HepG2 (cell line): ENCODE data around the gene PEMT. TPM values are rescaled to one million over a fixed set of nuclear protein-coding genes. Genes with fewer than 3 reads are reported as not detected.
A peak's percentile ranks its signal among the peaks of the same experiment; 100 is the strongest.

Source experiments
- CBX1 ChIP-seq: IDR thresholded peaks from one replicate; pipeline ENCODE4 v1.6.1; 2016; ENCODE audit warnings: antibody characterized with exemption, low read depth
- ETV5 ChIP-seq: IDR thresholded peaks from 2 replicates; pipeline ENCODE4 v1.6.1; 2018; ENCODE audit warnings: missing biosample characterization, missing genetic modification reagents, inconsistent platforms, borderline replicate concordance
- KDM2A ChIP-seq: sonication (generic); formaldehyde crosslinking; IDR thresholded peaks from 2 replicates; pipeline ENCODE4 v1.4.0; 2020; ENCODE audit warnings: low read depth, missing genetic modification reagents, borderline replicate concordance
- KDM5A ChIP-seq: fragments of 200-600 bp; sonication (generic); IDR thresholded peaks from 2 replicates; pipeline ENCODE4 v1.7.0; 2018; ENCODE audit warnings: antibody characterized with exemption, mild to moderate bottlenecking, low read length, borderline replicate concordance
- KLF9 ChIP-seq: IDR thresholded peaks from 2 replicates; pipeline ENCODE4 v1.6.1; 2016; ENCODE audit warnings: low read depth
- NFATC3 ChIP-seq: sonication (generic); formaldehyde crosslinking; IDR thresholded peaks from 2 replicates; pipeline ENCODE4 v1.5.1; 2020; ENCODE audit warnings: mild to moderate bottlenecking, missing genetic modification reagents
- SRY ChIP-seq: sonication (generic); formaldehyde crosslinking; IDR thresholded peaks from 2 replicates; pipeline ENCODE4 v1.8.0; 2022; ENCODE audit warnings: mild to moderate bottlenecking, missing genetic modification reagents
- TCF12 ChIP-seq, 2 experiments: fragments of 450-650 bp in 1 of 2; sonication (generic) in 1 of 2; formaldehyde crosslinking in 1 of 2; IDR thresholded peaks; 2 replicates each; pipeline versions ENCODE4 v1.6.1 to v1.8.0; 2017 to 2022; ENCODE audit warnings: antibody characterized with exemption in 1 of 2, mild to moderate bottlenecking in 1 of 2, missing genetic modification reagents in 1 of 2, moderate library complexity in 1 of 2
- TCF7L2 ChIP-seq: IDR thresholded peaks from 2 replicates; pipeline ENCODE4 v1.6.1; 2011; ENCODE audit warnings: mild to moderate bottlenecking, low read depth, low read length, moderate library complexity
- ZNF883 ChIP-seq: sonication (generic); formaldehyde crosslinking; IDR thresholded peaks from 2 replicates; pipeline ENCODE4 v1.5.1; 2020; ENCODE audit warnings: mild to moderate bottlenecking, missing genetic modification reagents; ENCODE audit errors: not compliant biosample characterization
- ZSCAN12 ChIP-seq: sonication (generic); formaldehyde crosslinking; IDR thresholded peaks from 2 replicates; pipeline ENCODE4 v1.9.0; 2021; ENCODE audit warnings: mild to moderate bottlenecking, missing genetic modification reagents
- ZSCAN9 ChIP-seq: IDR thresholded peaks from 2 replicates; pipeline ENCODE4 v1.6.1; 2016; ENCODE audit warnings: borderline replicate concordance
- polyA plus RNA-seq, 8 experiments: library from polyadenylated mRNA; depleted of rRNA in 3 of 8; stranded (reverse) in 7 of 8; unstranded in 1 of 8; fragments of >200 nt; fragmentation: Illumina TruSeq in 4 of 8; extraction: Trizol in 4 of 8; gene quantifications; 2 replicates each; pipeline versions ENCODE4 v1.2.1 to v1.2.3, GENCODE V29; 2011 to 2016; ENCODE audit warnings: low read depth in 4 of 8, missing spikeins in 1 of 8, mixed read lengths in 1 of 8; ENCODE audit not compliant: insufficient read depth in 1 of 8
- total RNA-seq, 5 experiments: library from RNA; depleted of rRNA; stranded (reverse); fragments of >200 nt; fragmentation: Illumina TruSeq; extraction: Trizol; gene quantifications; 2 replicates each; pipeline ENCODE4 v1.2.3, GENCODE V29; 2016; ENCODE audit warnings: low read depth in 1 of 5
- TF ChIP-seq, protein P1 (sequence below): IDR thresholded peaks from 2 replicates; pipeline ENCODE4 v1.4.0; 2020; ENCODE audit warnings: mild to moderate bottlenecking, missing genetic modification reagents
- TF ChIP-seq, protein P2 (sequence below): sonication (generic); formaldehyde crosslinking; IDR thresholded peaks from 2 replicates; pipeline ENCODE4 v1.8.1; 2023; ENCODE audit warnings: mild to moderate bottlenecking, moderate library complexity, missing genetic modification reagents
- TF ChIP-seq, protein P3 (sequence below): sonication (generic); formaldehyde crosslinking; IDR thresholded peaks from 2 replicates; pipeline ENCODE4 v1.8.0; 2022; ENCODE audit warnings: mild to moderate bottlenecking, missing genetic modification reagents; ENCODE audit not compliant: insufficient replicate concordance

PEMT gene
- total and polyA plus RNA-seq, 2 of the 13 experiments (the other 11 are each of a cell fraction or from before 2014, with no cell fraction given): 31.7 to 43.6 TPM

DNA sequence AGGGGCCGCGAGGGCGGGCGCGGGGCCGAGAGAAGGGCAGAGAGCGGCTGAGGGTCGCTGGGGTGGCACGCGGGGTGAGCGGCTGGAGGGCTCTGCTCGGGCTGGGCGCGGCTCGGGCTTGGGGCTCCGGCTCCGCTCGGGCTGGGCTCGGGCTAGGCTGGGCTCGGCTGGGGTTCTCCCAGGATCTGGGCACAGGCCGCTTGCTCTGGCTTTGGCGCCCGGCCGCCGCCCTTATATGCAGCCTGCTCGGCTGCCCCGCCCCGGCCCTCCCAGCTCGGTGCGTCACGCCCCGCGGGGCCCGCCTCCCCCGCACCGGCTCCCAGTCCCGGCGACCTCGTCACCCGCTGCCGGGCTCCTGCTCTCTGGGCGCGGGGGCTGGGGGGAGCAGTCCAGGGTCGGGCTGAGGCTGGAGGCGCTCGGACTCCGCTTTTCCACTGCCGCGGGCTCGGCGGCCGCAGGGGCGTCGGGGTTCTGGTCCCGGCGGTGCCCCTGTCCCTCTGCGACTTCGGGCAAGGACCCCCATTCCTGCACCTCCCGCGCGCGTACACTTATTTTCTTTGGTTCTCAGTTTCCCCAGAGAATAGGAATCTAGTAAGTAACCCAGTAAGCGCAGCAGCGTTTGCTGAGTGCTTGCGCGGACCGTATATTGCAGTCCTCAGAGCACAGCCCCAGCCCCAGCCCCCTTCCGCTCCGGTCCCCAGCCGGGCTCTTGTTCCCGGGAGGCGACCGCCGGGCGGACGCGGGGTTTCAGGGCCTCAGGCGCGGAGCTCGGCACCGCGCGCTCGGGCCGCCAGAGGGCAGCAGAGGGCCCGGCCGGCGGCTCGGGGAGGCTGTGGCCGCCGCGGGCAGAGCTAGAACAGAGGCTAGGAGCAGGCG, 95.1 kb downstream of the PEMT start, which contains the start of gene RASD1 (continued):
- TF ChIP-seq, protein P1, sequence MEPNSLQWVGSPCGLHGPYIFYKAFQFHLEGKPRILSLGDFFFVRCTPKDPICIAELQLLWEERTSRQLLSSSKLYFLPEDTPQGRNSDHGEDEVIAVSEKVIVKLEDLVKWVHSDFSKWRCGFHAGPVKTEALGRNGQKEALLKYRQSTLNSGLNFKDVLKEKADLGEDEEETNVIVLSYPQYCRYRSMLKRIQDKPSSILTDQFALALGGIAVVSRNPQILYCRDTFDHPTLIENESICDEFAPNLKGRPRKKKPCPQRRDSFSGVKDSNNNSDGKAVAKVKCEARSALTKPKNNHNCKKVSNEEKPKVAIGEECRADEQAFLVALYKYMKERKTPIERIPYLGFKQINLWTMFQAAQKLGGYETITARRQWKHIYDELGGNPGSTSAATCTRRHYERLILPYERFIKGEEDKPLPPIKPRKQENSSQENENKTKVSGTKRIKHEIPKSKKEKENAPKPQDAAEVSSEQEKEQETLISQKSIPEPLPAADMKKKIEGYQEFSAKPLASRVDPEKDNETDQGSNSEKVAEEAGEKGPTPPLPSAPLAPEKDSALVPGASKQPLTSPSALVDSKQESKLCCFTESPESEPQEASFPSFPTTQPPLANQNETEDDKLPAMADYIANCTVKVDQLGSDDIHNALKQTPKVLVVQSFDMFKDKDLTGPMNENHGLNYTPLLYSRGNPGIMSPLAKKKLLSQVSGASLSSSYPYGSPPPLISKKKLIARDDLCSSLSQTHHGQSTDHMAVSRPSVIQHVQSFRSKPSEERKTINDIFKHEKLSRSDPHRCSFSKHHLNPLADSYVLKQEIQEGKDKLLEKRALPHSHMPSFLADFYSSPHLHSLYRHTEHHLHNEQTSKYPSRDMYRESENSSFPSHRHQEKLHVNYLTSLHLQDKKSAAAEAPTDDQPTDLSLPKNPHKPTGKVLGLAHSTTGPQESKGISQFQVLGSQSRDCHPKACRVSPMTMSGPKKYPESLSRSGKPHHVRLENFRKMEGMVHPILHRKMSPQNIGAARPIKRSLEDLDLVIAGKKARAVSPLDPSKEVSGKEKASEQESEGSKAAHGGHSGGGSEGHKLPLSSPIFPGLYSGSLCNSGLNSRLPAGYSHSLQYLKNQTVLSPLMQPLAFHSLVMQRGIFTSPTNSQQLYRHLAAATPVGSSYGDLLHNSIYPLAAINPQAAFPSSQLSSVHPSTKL (CRISPR knock-in tag): peak; percentile 16; the same call in 1 of the 2 replicates
- TF ChIP-seq KDM5A (no peak; the same call in 1 of the 2 replicates), ZNF883 (no peak), TCF7L2 (no peak), CBX1 (peak; percentile 37), SRY (CRISPR knock-in tag) (0 out of 2 replicates have a peak, but pooled peaks have one; percentile 2), ZSCAN9 (no peak; the same call in 1 of the 2 replicates), KDM2A (peak; percentile 42; the same call in 1 of the 2 replicates), KLF9 (no peak; the same call in 1 of the 2 replicates), TCF12 (IDR thresholded peaks at IDR 0.05) (no peak), TCF12 (CRISPR knock-in tag; IDR thresholded peaks at IDR 0.05) (no peak), ETV5 (CRISPR knock-in tag) (no peak; the same call in 1 of the 2 replicates), NFATC3 (CRISPR knock-in tag) (no peak), ZSCAN12 (CRISPR knock-in tag) (0 out of 2 replicates have a peak, but pooled peaks have one; percentile 24)
- TF ChIP-seq, protein P2, sequence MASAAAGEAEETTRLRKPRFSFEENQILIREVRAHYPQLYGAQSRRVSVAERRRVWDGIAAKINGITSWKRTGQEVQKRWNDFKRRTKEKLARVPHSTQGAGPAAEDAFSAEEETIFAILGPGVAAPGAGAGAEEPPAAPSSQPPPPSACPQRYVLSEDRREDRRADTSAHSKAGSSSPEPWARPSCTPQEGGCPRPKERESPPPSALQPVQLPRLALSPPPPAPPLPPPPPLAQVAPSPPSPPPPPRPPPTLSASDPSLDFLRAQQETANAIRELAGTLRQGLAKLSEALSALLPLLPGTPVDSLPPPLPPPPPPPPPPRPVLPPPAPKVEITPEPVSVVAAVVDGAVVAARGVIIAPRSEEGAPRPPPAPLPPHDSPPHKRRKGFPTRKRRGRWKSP (CRISPR knock-in tag): peak; percentile 39; the same call in 1 of the 2 replicates
- TF ChIP-seq, protein P3, sequence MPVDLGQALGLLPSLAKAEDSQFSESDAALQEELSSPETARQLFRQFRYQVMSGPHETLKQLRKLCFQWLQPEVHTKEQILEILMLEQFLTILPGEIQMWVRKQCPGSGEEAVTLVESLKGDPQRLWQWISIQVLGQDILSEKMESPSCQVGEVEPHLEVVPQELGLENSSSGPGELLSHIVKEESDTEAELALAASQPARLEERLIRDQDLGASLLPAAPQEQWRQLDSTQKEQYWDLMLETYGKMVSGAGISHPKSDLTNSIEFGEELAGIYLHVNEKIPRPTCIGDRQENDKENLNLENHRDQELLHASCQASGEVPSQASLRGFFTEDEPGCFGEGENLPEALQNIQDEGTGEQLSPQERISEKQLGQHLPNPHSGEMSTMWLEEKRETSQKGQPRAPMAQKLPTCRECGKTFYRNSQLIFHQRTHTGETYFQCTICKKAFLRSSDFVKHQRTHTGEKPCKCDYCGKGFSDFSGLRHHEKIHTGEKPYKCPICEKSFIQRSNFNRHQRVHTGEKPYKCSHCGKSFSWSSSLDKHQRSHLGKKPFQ (CRISPR knock-in tag): no peak
